Upper lobe of right lung (tissue), 1 donor: ENCODE results near the gene RPS6KL1. TPM values are rescaled to one million over a fixed set of nuclear protein-coding genes. Genes with fewer than 3 reads are reported as not detected.
"Not testable (repeated sequence)": the region's sequence is repeated elsewhere in the genome, so short reads cannot be mapped to it uniquely, and the experiment has no call there.

Source experiments
- ATAC-seq: fragments of 200-7000 bp; cut with Tn5 transposase; one replicate; pipeline ENCODE4 v1.9.1; 2020; ENCODE audit warnings: mild to moderate bottlenecking, moderate library complexity
- DNase-seq: peaks from one replicate; pipeline ENCODE4 v3.0.0-alpha.2; 2020
- H3K27ac ChIP-seq: fragments of 200-600 bp; one replicate; pipeline ENCODE4 v1.8.0; 2022
- H3K27me3 ChIP-seq: fragments of 200-600 bp; one replicate; pipeline ENCODE4 v1.8.0; 2022; ENCODE audit warnings: mild to moderate bottlenecking
- H3K36me3 ChIP-seq: fragments of 200-600 bp; one replicate; pipeline ENCODE4 v1.8.0; 2022
- H3K4me1 ChIP-seq: fragments of 200-600 bp; one replicate; pipeline ENCODE4 v1.8.0; 2022
- H3K4me3 ChIP-seq: fragments of 200-600 bp; one replicate; pipeline ENCODE4 v1.8.0; 2022; ENCODE audit warnings: mild to moderate bottlenecking
- H3K9me3 ChIP-seq: fragments of 200-600 bp; one replicate; pipeline ENCODE4 v1.8.0; 2022
- intact Hi-C: fragments of 100-400 bp; cut with DNase I; formaldehyde crosslinking; loops from one replicate; pipeline ENCODE4 v1.11.0; 2022
- total RNA-seq: library from RNA; stranded (reverse); fragmentation: NEBNext Ultra II Directional; extraction: Animal tissue kit (Norgen Biotek cat#: 25700); gene quantifications from one replicate; pipeline ENCODE4 v1.2.1, GENCODE V29; 2021
- TF ChIP-seq, protein P1 (sequence below): fragments of 200-600 bp; IDR thresholded peaks from one replicate; pipeline ENCODE4 v1.8.0; 2022; ENCODE audit warnings: antibody characterized with exemption
- donor health status: DM: no; HTN: yes; CAD: no; lungs with severe emphysema.

RPS6KL1 gene
- total RNA-seq, 1 donor from 2014 or later: 5.1 TPM

DNA sequence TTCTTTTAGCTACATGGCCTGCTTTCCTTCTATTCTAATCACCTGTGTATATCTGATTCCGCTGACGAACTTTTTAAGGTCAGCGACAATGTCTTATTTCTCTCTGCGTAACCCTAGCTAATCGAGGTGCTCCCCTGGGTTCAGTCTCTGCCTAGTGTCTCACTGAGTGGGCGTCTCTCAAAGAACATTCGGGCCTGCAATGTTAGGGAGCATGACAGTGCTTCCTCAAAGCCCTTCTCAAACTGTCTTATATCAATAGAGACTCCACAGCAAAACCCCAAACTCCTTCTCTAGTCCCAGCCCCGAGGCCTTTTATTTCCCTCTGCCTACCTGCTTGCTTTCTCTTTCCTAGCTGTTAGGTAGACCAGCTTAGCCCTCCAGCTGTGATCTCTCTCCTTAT is 13.7 kb upstream of the RPS6KL1 start:
- peaks cover 53% of the 10 kb centered on the region for H3K4me1 ChIP-seq
- no peaks in the 10 kb centered on the region for H3K27me3 ChIP-seq
- TF ChIP-seq, protein P1, sequence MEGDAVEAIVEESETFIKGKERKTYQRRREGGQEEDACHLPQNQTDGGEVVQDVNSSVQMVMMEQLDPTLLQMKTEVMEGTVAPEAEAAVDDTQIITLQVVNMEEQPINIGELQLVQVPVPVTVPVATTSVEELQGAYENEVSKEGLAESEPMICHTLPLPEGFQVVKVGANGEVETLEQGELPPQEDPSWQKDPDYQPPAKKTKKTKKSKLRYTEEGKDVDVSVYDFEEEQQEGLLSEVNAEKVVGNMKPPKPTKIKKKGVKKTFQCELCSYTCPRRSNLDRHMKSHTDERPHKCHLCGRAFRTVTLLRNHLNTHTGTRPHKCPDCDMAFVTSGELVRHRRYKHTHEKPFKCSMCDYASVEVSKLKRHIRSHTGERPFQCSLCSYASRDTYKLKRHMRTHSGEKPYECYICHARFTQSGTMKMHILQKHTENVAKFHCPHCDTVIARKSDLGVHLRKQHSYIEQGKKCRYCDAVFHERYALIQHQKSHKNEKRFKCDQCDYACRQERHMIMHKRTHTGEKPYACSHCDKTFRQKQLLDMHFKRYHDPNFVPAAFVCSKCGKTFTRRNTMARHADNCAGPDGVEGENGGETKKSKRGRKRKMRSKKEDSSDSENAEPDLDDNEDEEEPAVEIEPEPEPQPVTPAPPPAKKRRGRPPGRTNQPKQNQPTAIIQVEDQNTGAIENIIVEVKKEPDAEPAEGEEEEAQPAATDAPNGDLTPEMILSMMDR: no peak
- no peaks in the 10 kb centered on the region for H3K9me3 ChIP-seq
- DNase-seq (no peak), ATAC-seq (peak; percentile 8)
- intact Hi-C loops: no loop called here
- no peak overlapping the region for H3K27ac ChIP-seq
- no peak overlapping the region for H3K4me3 ChIP-seq
- H3K36me3 ChIP-seq: no peaks in the 10 kb centered on the region

DNA sequence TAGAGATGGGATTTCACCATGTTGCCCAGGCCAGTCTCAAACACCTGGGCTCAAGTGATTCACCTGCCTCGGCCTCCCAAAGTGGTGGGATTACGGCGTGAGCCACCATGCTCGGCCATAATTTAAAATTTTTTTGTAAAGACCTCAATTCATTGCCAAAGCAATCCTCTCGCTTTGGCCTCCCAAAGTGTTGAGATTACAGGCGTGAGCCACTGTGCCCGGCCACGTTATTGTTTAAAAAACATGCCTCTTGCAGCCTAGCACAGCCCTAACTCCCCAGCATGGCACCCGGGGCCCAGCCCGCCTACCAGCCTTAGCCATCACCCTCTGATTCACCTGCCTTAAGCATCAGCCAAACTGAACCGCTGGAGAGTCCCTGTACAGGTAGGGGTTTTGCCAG is 13.1 kb upstream of the RPS6KL1 start:
- no peaks in the 10 kb centered on the region for H3K27me3 ChIP-seq
- TF ChIP-seq, protein P1: no peak
- no peaks in the 10 kb centered on the region for H3K36me3 ChIP-seq
- ATAC-seq (no peak), DNase-seq (no peak)
- H3K9me3 ChIP-seq: no peaks in the 10 kb centered on the region
- intact Hi-C loops: no loop called here
- peaks cover 48% of the 10 kb centered on the region for H3K4me1 ChIP-seq
- H3K4me3 ChIP-seq: no peak overlapping the region
- H3K27ac ChIP-seq: no peak overlapping the region

DNA sequence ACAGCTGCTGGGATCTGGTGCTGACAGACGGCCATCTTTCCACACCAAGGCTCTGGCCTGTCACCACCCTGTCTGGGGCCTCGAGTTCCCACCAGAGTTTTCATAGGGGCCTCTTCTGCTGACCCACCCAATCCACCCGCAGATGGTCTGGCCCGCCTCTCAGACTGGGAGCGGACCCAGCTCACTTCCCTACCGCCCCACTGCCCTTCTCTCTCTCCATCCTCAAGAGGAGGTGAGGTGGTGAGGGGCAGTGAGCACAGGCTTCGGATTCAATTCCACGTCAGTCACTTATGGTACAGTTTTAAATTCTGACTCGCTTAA is 12.3 kb upstream of the RPS6KL1 start:
- DNase-seq (peak; percentile 42), ATAC-seq (no peak)
- intact Hi-C loops: no loop called here
- no peaks in the 10 kb centered on the region for H3K36me3 ChIP-seq
- TF ChIP-seq, protein P1: no peak
- H3K27me3 ChIP-seq: no peaks in the 10 kb centered on the region
- peak overlapping the region; percentile 63 for H3K27ac ChIP-seq
- H3K9me3 ChIP-seq: no peaks in the 10 kb centered on the region
- no peak overlapping the region for H3K4me3 ChIP-seq
- peaks cover 41% of the 10 kb centered on the region for H3K4me1 ChIP-seq

DNA sequence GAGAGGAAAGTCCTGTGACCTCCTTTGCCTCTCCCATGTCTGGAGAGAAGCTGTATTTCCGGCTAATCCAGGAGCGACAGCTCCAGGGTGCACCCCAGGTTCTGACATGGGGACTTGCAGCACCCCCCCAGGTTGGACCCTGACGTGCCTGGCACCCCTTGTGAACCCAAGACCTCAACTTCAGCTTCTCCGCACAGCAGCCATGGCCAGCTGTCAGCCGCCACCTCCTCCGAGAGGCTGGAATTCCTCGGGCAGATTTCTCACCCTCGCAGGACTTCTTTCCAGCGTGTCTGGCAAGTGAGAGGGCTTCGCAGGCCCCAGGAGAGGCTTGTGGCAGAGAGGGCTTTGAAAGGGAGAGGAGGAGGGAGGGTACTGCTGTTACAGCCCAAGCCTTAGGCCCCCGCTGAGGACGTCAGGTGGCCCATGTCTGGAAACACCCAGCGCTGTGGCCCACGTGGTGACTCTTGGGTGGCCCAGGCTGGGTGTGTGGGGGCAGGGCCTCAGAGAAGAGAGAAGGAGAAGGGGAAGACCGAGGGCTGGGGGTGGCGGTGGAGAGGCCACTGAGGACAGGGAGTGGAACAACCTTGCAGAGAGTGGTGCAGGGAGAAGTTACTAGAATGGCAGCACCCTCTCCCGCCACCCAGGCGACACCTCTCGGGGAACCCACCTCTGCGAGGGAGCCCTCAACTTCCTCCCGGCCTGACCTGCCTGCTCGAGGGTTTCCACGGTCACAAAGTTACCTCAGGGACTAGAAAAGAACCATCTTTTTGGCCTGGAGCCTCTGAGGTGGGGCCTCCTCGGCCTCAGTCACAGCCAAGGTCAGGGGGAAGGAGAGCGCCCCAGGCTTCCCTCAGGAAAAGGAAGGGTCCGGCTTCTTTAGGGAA is 11.7 kb upstream of the RPS6KL1 start:
- no peak overlapping the region for H3K4me3 ChIP-seq
- no peaks in the 10 kb centered on the region for H3K27me3 ChIP-seq
- DNase-seq (peak; percentile 83), ATAC-seq (peak; percentile 72)
- H3K36me3 ChIP-seq: no peaks in the 10 kb centered on the region
- TF ChIP-seq, protein P1: no peak
- intact Hi-C loops: no loop called here
- H3K27ac ChIP-seq: peak overlapping the region; percentile 63
- no peaks in the 10 kb centered on the region for H3K9me3 ChIP-seq
- peaks cover 36% of the 10 kb centered on the region for H3K4me1 ChIP-seq

DNA sequence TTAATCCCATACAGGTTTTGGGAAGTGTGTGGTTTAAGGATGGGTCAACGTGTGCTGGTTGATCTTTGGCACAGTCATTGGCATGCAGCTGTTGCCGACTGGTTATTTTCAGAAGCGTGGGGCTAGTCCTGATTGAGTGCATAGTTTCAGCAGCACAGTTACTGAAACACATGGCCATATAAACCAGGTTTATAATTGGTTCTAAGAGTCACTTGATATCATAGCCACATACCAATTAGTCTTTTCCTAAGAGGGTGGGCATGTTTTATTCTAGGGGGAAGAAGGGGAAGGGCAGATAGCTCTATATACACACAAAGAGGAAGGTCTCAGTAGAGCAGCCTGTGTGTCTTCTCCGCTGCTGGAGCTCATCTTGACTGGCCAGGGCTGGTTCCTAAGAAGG is 11.0 kb upstream of the RPS6KL1 start:
- no peak overlapping the region for H3K4me3 ChIP-seq
- intact Hi-C loops: no loop called here
- H3K4me1 ChIP-seq: peaks cover 29% of the 10 kb centered on the region
- TF ChIP-seq, protein P1: no peak
- no peaks in the 10 kb centered on the region for H3K27me3 ChIP-seq
- no peaks in the 10 kb centered on the region for H3K36me3 ChIP-seq
- ATAC-seq (peak; percentile 33), DNase-seq (no peak)
- peak overlapping the region; percentile 63 for H3K27ac ChIP-seq
- H3K9me3 ChIP-seq: no peaks in the 10 kb centered on the region

DNA sequence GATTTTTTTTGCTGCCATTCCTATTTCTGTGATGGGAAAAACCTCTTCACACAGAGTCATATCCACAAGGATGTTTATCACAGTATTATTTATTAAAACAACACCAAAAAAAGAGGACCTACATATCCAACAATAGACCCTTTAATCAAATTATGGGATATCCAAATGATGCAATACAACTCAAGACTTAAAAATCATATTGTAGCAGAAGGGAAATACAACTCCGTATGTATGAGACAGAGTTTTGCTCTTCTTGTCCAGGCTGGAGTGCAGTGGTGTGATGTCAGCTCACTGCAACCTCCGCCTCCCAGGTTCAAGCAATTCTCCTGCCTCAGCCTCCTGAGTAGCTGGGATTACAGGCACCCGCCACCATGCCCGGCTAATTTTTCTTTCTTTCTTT is 9.9 kb upstream of the RPS6KL1 start:
- H3K27me3 ChIP-seq, H3K9me3 ChIP-seq, intact Hi-C loops, ATAC-seq, DNase-seq, H3K36me3 ChIP-seq, H3K4me3 ChIP-seq: not testable (repeated sequence)
- Histone ChIP-seq H3K27ac (peak overlapping the region; percentile 24), H3K4me1 (peaks cover 25% of the 10 kb centered on the region)
